Bronchial epithelial cell (primary cell): ENCODE data around the gene RAE1. TPM values are rescaled to one million over a fixed set of nuclear protein-coding genes. Genes with fewer than 3 reads are reported as not detected.

Experiments
- DNase-seq: peaks from one replicate; pipeline ENCODE4 v3.0.0-alpha.2; 2010; ENCODE audit warnings: low read depth
- FAIRE-seq: peaks from 2 replicates; lab custom pipeline; 2011; peaks lifted over from hg19 to GRCh38; lab: Jason Lieb, UNC
- H3K27me3 ChIP-seq: 2 replicates; pipeline ENCODE4 v1.5.1; 2011; ENCODE audit warnings: low read length; ENCODE audit not compliant: control insufficient read depth, insufficient read depth
- H3K36me3 ChIP-seq: 2 replicates; pipeline ENCODE4 v1.5.1; 2011; ENCODE audit warnings: low read length; ENCODE audit not compliant: control insufficient read depth, insufficient read depth
- H3K4me3 ChIP-seq: 2 replicates; pipeline ENCODE4 v1.5.1; 2011; ENCODE audit warnings: mild to moderate bottlenecking, low read depth, low read length, control low read depth
- CTCF ChIP-seq: IDR thresholded peaks from 2 replicates; pipeline ENCODE4 v1.5.1; 2011; ENCODE audit warnings: mild to moderate bottlenecking, moderate library complexity, low read length, control low read depth, inconsistent platforms; ENCODE audit not compliant: insufficient read depth, severe bottlenecking
- total RNA-seq: library from RNA; depleted of rRNA; stranded (reverse); fragments of >200 nt; gene quantifications from 2 replicates; pipeline ENCODE4 v1.2.1, GENCODE V29; 2014

Gene RAE1
- total RNA-seq, 1 donor from 2014 or later = 21.6 TPM

- H3K27me3 ChIP-seq = no peaks in the 10 kb centered on the region
- H3K4me3 ChIP-seq = peak overlapping the region; percentile 65
- FAIRE-seq = no peak
- TF ChIP-seq CTCF = no peak
- DNase-seq = no peak
- H3K36me3 ChIP-seq = peaks cover 6% of the 10 kb centered on the region
Measured at GRCh38 chr20:57392512-57393271, 41.6 kb downstream of the RAE1 start.

GRCh38 chr20:57393321-57394120 is 42.5 kb downstream of the RAE1 start:
- no peak for TF ChIP-seq CTCF
- Histone ChIP-seq H3K4me3 (no peak overlapping the region), H3K27me3 (no peaks in the 10 kb centered on the region), H3K36me3 (peaks cover 6% of the 10 kb centered on the region)
- no peak for FAIRE-seq
- DNase-seq = no peak

GRCh38 chr20:57394121-57395082 is 43.3 kb downstream of the RAE1 start:
- H3K4me3 ChIP-seq = no peak overlapping the region

GRCh38 chr20:57395111-57395966 is 44.3 kb downstream of the RAE1 start:
- no peak overlapping the region for H3K4me3 ChIP-seq
- no peaks in the 10 kb centered on the region for H3K27me3 ChIP-seq
- FAIRE-seq (no peak), DNase-seq (peak; percentile 53)
- H3K36me3 ChIP-seq = peaks cover 10% of the 10 kb centered on the region
- TF ChIP-seq CTCF = no peak

More at GRCh38 chr20:57394121-57395082, 43.3 kb downstream of the RAE1 start:
- DNase-seq (no peak), FAIRE-seq (peak; percentile 62)
- Histone ChIP-seq H3K36me3 (peaks cover 6% of the 10 kb centered on the region), H3K27me3 (no peaks in the 10 kb centered on the region)
- TF ChIP-seq CTCF = no peak
